Measurements from ENCODE around the gene ASS1. TPM values are rescaled to one million over a fixed set of nuclear protein-coding genes. Genes with fewer than 3 reads are reported as not detected.

ASS1 gene
- total RNA-seq, 1 experiment from 2014 or later, result 255 TPM

DNA sequence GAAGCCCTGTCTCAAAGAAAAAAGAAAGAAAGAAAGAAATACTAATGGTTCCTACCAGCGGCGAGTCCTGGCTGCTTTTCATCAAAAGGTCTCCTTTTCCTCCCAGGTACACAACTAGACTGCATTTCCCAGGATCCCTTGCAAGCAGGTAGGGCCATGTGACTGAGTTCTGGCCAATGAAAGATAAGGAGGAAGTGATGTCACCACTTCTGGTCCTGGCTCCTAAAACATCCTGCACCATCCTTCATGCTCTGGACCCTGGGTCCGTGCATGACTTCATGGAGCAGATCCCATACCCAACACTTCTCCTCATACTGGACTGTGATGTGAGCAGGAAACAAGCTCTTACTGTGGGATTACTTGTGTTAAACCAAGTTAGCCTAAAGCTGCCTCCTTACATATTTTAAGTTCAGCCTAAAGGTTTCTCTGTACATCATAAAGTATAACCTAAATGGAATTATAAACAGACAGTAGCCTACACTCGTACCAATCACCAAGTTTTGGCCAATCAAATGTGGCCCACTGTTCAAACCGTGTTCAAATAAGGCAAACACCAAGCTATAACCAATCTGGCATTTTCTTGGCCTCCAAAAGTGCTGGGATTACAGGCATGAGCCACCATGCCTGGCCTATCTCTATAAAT is 104.5 kb downstream of the ASS1 start:
- CTCF ChIA-PET, result no interaction called here
- Histone ChIP-seq H2AFZ (no peak overlapping the region), H3K4me2 (no peak overlapping the region), H3K9me2 (ENCODE audit: insufficient read depth) (no peaks in the 10 kb centered on the region), H3F3A (ENCODE audit: insufficient read depth, low read depth) (no peaks in the 10 kb centered on the region), H3K36me3 (ENCODE audit: low read depth) (no peaks in the 10 kb centered on the region), H3K79me2 (ENCODE audit: low read depth) (no peaks in the 10 kb centered on the region), H3K27ac (no peak overlapping the region), H4K20me1 (ENCODE audit: insufficient read depth) (no peaks in the 10 kb centered on the region), H3K27me3 (ENCODE audit: insufficient read depth, low read depth) (no peaks in the 10 kb centered on the region), H3K4me3 (no peak overlapping the region), H3K9me3 (ENCODE audit: insufficient read depth, low read depth) (no peaks in the 10 kb centered on the region), H3K4me1 (replicated peaks; ENCODE audit: insufficient read depth) (no peaks in the 10 kb centered on the region)
- intact Hi-C loops (cut with micrococcal nuclease; ENCODE audit: unreplicated experiment), result no loop called here
- DNase-seq, result no peak
- TF ChIP-seq, protein P1, sequence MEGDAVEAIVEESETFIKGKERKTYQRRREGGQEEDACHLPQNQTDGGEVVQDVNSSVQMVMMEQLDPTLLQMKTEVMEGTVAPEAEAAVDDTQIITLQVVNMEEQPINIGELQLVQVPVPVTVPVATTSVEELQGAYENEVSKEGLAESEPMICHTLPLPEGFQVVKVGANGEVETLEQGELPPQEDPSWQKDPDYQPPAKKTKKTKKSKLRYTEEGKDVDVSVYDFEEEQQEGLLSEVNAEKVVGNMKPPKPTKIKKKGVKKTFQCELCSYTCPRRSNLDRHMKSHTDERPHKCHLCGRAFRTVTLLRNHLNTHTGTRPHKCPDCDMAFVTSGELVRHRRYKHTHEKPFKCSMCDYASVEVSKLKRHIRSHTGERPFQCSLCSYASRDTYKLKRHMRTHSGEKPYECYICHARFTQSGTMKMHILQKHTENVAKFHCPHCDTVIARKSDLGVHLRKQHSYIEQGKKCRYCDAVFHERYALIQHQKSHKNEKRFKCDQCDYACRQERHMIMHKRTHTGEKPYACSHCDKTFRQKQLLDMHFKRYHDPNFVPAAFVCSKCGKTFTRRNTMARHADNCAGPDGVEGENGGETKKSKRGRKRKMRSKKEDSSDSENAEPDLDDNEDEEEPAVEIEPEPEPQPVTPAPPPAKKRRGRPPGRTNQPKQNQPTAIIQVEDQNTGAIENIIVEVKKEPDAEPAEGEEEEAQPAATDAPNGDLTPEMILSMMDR (conservative IDR thresholded peaks at IDR 0.05), result no peak
- no peak for TF ChIP-seq EZH2 (IDR thresholded peaks at IDR 0.05; ENCODE audit: low read depth)
- POLR2A ChIA-PET (ENCODE audit: unreplicated experiment), result no interaction called here
- no TSS peak for BruUV-seq (replicated peaks)

Other genes starting within 250 kb of the ASS1 start
- 1.6 and 3.1 TPM in 2 replicates for gene HMCN2, start 179.2 kb upstream of the ASS1 start, total RNA-seq (2021)
- 50.3 and 75.6 TPM in 2 replicates for gene FUBP3, start 134.6 kb downstream of the ASS1 start, total RNA-seq (2021)
- gene PRDM12, start 219.6 kb downstream of the ASS1 start, total RNA-seq (2021), result 0.35 and 0.46 TPM in 2 replicates
- 49.5 and 52.0 TPM in 2 replicates for gene EXOSC2, start 248.8 kb downstream of the ASS1 start, total RNA-seq (2021)

Data from PC-9 (cell line).